Measurements from ENCODE around the gene RAD23B. TPM values are rescaled to one million over a fixed set of nuclear protein-coding genes. Genes with fewer than 3 reads are reported as not detected.

RAD23B gene
- total RNA-seq, 1 donor from 2014 or later: 205 TPM

DNA sequence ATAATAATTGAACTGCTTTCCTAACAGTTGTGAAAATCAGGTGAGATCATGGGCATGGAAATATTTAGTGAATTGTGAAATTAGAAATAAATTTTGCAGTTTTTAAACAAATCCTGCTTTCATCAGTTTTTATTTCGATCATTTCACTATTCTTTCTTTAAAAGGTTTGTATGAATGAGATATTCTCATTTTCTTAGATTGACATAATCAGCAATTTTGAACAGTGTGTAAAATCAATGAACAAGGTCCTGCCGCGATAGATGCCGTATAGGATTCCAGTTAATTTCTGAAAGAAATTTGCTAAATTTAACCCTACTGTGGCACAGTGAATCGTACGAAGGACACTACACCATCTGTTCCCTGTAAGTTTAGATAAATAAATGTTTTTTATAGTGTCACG is 7.5 kb downstream of the RAD23B start:
- Histone ChIP-seq H3K27ac (ENCODE audit: low read depth, low read length) (no peak overlapping the region), H3K4me2 (ENCODE audit: low read length) (no peak overlapping the region), H2AFZ (ENCODE audit: low read depth, low read length) (no peak overlapping the region), H3K4me3 (ENCODE audit: insufficient read depth, low read depth, low read length) (no peak overlapping the region), H3K36me3 (ENCODE audit: insufficient read depth, low read length) (no peaks in the 10 kb centered on the region), H3K79me2 (ENCODE audit: insufficient read depth, low read length) (peaks cover 100% of the 10 kb centered on the region), H3K27me3 (ENCODE audit: insufficient read depth, low read length) (no peaks in the 10 kb centered on the region), H3K4me1 (ENCODE audit: insufficient read depth, low read length) (peaks cover 12% of the 10 kb centered on the region), H4K20me1 (ENCODE audit: insufficient read depth, low read length) (peaks cover 100% of the 10 kb centered on the region), H3K9me3 (ENCODE audit: insufficient read depth, low read depth, low read length) (no peaks in the 10 kb centered on the region), H3K9ac (ENCODE audit: low read length) (no peak overlapping the region)
- FAIRE-seq: no peak
- no peak for DNase-seq (ENCODE audit: low read depth)
- TF ChIP-seq, protein P1, sequence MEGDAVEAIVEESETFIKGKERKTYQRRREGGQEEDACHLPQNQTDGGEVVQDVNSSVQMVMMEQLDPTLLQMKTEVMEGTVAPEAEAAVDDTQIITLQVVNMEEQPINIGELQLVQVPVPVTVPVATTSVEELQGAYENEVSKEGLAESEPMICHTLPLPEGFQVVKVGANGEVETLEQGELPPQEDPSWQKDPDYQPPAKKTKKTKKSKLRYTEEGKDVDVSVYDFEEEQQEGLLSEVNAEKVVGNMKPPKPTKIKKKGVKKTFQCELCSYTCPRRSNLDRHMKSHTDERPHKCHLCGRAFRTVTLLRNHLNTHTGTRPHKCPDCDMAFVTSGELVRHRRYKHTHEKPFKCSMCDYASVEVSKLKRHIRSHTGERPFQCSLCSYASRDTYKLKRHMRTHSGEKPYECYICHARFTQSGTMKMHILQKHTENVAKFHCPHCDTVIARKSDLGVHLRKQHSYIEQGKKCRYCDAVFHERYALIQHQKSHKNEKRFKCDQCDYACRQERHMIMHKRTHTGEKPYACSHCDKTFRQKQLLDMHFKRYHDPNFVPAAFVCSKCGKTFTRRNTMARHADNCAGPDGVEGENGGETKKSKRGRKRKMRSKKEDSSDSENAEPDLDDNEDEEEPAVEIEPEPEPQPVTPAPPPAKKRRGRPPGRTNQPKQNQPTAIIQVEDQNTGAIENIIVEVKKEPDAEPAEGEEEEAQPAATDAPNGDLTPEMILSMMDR (IDR thresholded peaks at IDR 0.05; ENCODE audit: insufficient read depth, low read depth, low read length): no peak
- no peak for TF ChIP-seq EZH2 (IDR thresholded peaks at IDR 0.05; ENCODE audit: insufficient read depth, low read length)
- Mint-ChIP-seq H3K4me3 (ENCODE audit: unreplicated experiment) (no peak overlapping the region), H3K9me3 (ENCODE audit: unreplicated experiment) (no peaks in the 10 kb centered on the region), H3K36me3 (ENCODE audit: low read depth, unreplicated experiment) (peaks cover 4% of the 10 kb centered on the region), H3K27me3 (ENCODE audit: low read depth, unreplicated experiment) (no peaks in the 10 kb centered on the region), H3K4me1 (ENCODE audit: low read depth, unreplicated experiment) (peaks cover 49% of the 10 kb centered on the region), H3K27ac (ENCODE audit: unreplicated experiment) (no peak overlapping the region)

DNA sequence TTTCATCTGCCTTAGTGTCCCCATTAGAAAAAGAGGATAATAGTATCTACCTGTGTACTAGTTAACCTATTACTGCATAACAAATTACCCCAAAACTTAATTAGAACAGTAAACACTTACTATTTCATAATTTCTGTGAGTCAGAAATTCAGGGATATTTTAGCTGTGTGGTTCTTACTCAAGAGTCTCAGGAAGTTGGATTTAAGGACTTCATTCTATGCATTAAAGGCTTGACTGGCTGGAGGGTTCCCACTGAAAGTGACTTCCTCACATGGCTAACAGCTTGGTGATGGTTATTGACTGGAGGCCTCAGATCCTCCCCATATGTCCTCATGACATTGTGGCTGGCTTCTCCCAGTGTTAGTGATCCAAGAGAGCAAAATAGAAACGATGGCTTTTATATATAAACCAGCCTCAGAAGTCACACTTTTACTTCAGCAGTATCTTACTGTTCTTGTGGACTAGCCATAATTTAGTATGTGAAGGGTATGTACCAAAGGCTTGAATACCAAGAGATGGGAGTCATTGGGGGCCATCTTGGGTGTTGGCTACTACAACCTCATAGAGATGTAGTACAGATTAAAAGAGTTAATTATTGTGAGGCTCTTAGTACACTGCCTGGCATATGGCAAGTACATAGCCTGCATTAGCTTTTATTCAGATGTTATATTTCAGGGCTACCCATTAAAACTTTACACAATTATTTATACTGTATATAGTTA is 9.9 kb downstream of the RAD23B start:
- no peaks in the 10 kb centered on the region for H3K27me3 ChIP-seq (ENCODE audit: insufficient read depth, low read length)
- Mint-ChIP-seq H3K4me1 (ENCODE audit: low read depth, unreplicated experiment) (peaks cover 41% of the 10 kb centered on the region), H3K9me3 (ENCODE audit: unreplicated experiment) (no peaks in the 10 kb centered on the region), H3K27ac (ENCODE audit: unreplicated experiment) (no peak overlapping the region), H3K4me3 (ENCODE audit: unreplicated experiment) (peak overlapping the region; percentile 22), H3K27me3 (ENCODE audit: low read depth, unreplicated experiment) (no peaks in the 10 kb centered on the region), H3K36me3 (ENCODE audit: low read depth, unreplicated experiment) (peaks cover 4% of the 10 kb centered on the region)
- peaks cover 100% of the 10 kb centered on the region for H3K79me2 ChIP-seq (ENCODE audit: insufficient read depth, low read length)
- H3K27ac ChIP-seq (ENCODE audit: low read depth, low read length): no peak overlapping the region
- no peak for TF ChIP-seq EZH2 (IDR thresholded peaks at IDR 0.05; ENCODE audit: insufficient read depth, low read length)
- TF ChIP-seq, protein P1 (IDR thresholded peaks at IDR 0.05; ENCODE audit: insufficient read depth, low read depth, low read length): no peak
- H3K4me2 ChIP-seq (ENCODE audit: low read length): no peak overlapping the region
- FAIRE-seq: no peak
- no peaks in the 10 kb centered on the region for H3K36me3 ChIP-seq (ENCODE audit: insufficient read depth, low read length)
- H2AFZ ChIP-seq (ENCODE audit: low read depth, low read length): no peak overlapping the region
- H3K9ac ChIP-seq (ENCODE audit: low read length): no peak overlapping the region
- H3K4me1 ChIP-seq (ENCODE audit: insufficient read depth, low read length): peaks cover 5% of the 10 kb centered on the region
- no peak overlapping the region for H3K4me3 ChIP-seq (ENCODE audit: insufficient read depth, low read depth, low read length)
- no peak for DNase-seq (ENCODE audit: low read depth)
- no peaks in the 10 kb centered on the region for H3K9me3 ChIP-seq (ENCODE audit: insufficient read depth, low read depth, low read length)
- peaks cover 100% of the 10 kb centered on the region for H4K20me1 ChIP-seq (ENCODE audit: insufficient read depth, low read length)

DNA sequence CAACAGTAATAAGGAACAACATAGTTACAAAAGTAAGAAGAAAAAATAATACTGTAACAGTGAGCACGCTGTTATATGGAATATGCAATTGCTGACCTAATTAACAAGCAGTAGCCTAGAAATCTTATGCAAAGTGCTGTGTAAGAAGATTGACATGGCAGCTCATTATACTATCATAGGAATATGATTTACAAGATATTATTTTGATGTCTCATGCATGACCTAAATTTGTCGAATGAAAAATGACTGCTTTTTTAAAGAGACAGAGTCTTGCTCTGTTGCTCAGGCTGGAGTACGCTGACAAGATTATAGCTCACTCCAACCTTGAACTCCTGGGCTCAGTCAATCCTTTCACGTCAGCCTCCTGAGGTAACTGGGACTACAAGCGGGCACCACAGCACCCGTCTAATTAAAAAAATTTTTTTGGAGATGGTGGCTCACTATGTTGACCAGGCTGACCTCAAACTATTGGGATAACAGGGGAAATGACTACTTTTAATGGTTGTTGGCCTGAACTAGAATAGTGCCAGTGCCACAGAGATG is 10.5 kb downstream of the RAD23B start:
- no peak for FAIRE-seq

More for the DNA sequence above, 10.5 kb downstream of the RAD23B start:
- H2AFZ ChIP-seq (ENCODE audit: low read depth, low read length): no peak overlapping the region
- no peak overlapping the region for H3K27ac Mint-ChIP-seq (ENCODE audit: unreplicated experiment)
- no peak overlapping the region for H3K9ac ChIP-seq (ENCODE audit: low read length)
- H3K36me3 Mint-ChIP-seq (ENCODE audit: low read depth, unreplicated experiment): peaks cover 4% of the 10 kb centered on the region
- peaks cover under 1% of the 10 kb centered on the region for H3K4me1 ChIP-seq (ENCODE audit: insufficient read depth, low read length)
- no peaks in the 10 kb centered on the region for H3K9me3 ChIP-seq (ENCODE audit: insufficient read depth, low read depth, low read length)
- peaks cover 100% of the 10 kb centered on the region for H4K20me1 ChIP-seq (ENCODE audit: insufficient read depth, low read length)
- H3K4me2 ChIP-seq (ENCODE audit: low read length): no peak overlapping the region
- H3K79me2 ChIP-seq (ENCODE audit: insufficient read depth, low read length): peaks cover 100% of the 10 kb centered on the region
- no peak overlapping the region for H3K4me3 ChIP-seq (ENCODE audit: insufficient read depth, low read depth, low read length)
- no peaks in the 10 kb centered on the region for H3K36me3 ChIP-seq (ENCODE audit: insufficient read depth, low read length)
- no peaks in the 10 kb centered on the region for H3K27me3 ChIP-seq (ENCODE audit: insufficient read depth, low read length)
- no peak overlapping the region for H3K27ac ChIP-seq (ENCODE audit: low read depth, low read length)
- no peak overlapping the region for H3K4me3 Mint-ChIP-seq (ENCODE audit: unreplicated experiment)
- H3K27me3 Mint-ChIP-seq (ENCODE audit: low read depth, unreplicated experiment): no peaks in the 10 kb centered on the region
- TF ChIP-seq EZH2 (IDR thresholded peaks at IDR 0.05; ENCODE audit: insufficient read depth, low read length): no peak
- TF ChIP-seq, protein P1 (IDR thresholded peaks at IDR 0.05; ENCODE audit: insufficient read depth, low read depth, low read length): no peak
- no peaks in the 10 kb centered on the region for H3K9me3 Mint-ChIP-seq (ENCODE audit: unreplicated experiment)
- DNase-seq (ENCODE audit: low read depth): no peak
- peaks cover 37% of the 10 kb centered on the region for H3K4me1 Mint-ChIP-seq (ENCODE audit: low read depth, unreplicated experiment)
